GM23248 (cell line): ENCODE measurements around the gene CACNB2. TPM values are rescaled to one million over a fixed set of nuclear protein-coding genes. Genes with fewer than 3 reads are reported as not detected.
"Not testable (repeated sequence)": the region's sequence is repeated elsewhere in the genome, so short reads cannot be mapped to it uniquely, and the experiment has no call there.

Experiments used
- DNase-seq: peaks from one replicate; pipeline ENCODE4 v3.0.0-alpha.2; 2015
- H2AFZ ChIP-seq: fragments of 200-600 bp; sonication (generic); 2 replicates; pipeline ENCODE4 v1.6.1; 2016; ENCODE audit warnings: antibody characterized with exemption
- H3F3A ChIP-seq: fragments of 200-600 bp; sonication (generic); 2 replicates; pipeline ENCODE4 v1.6.1; 2016; ENCODE audit warnings: mild to moderate bottlenecking, antibody characterized with exemption, mixed run types; ENCODE audit not compliant: insufficient read depth
- H3K27ac ChIP-seq: fragments of 200-600 bp; sonication (generic); 2 replicates; pipeline ENCODE4 v1.5.1; 2016; ENCODE audit warnings: mild to moderate bottlenecking
- H3K27me3 ChIP-seq: fragments of 200-600 bp; sonication (generic); replicated peaks from 2 replicates; pipeline ENCODE4 v1.6.1; 2016; ENCODE audit warnings: mild to moderate bottlenecking; ENCODE audit not compliant: insufficient read depth
- H3K36me3 ChIP-seq: fragments of 200-600 bp; sonication (generic); 2 replicates; pipeline ENCODE4 v1.6.1; 2016; ENCODE audit warnings: low read depth, mild to moderate bottlenecking
- H3K4me1 ChIP-seq: fragments of 200-600 bp; sonication (generic); 2 replicates; pipeline ENCODE4 v1.6.1; 2016; ENCODE audit warnings: mild to moderate bottlenecking; ENCODE audit not compliant: insufficient read depth
- H3K4me2 ChIP-seq: fragments of 200-600 bp; sonication (generic); one replicate; pipeline ENCODE4 v1.6.1; 2016; ENCODE audit warnings: mild to moderate bottlenecking; ENCODE audit not compliant: unreplicated experiment
- H3K4me3 ChIP-seq: fragments of 200-600 bp; sonication (generic); 2 replicates; pipeline ENCODE4 v1.5.1; 2016; ENCODE audit warnings: mild to moderate bottlenecking
- H3K79me2 ChIP-seq: fragments of 200-600 bp; sonication (generic); 2 replicates; pipeline ENCODE4 v1.6.1; 2016; ENCODE audit warnings: mild to moderate bottlenecking; ENCODE audit not compliant: insufficient read depth
- H3K9ac ChIP-seq: fragments of 200-600 bp; sonication (generic); 2 replicates; pipeline ENCODE4 v1.6.1; 2016; ENCODE audit warnings: mild to moderate bottlenecking
- H3K9me2 ChIP-seq: fragments of 200-600 bp; sonication (generic); 2 replicates; pipeline ENCODE4 v1.6.1; 2016; ENCODE audit warnings: mixed run types, mild to moderate bottlenecking, moderate library complexity; ENCODE audit not compliant: insufficient read depth
- H3K9me3 ChIP-seq: fragments of 200-600 bp; sonication (generic); one replicate; pipeline ENCODE4 v1.6.1; 2017; ENCODE audit warnings: low read depth
- H4K20me1 ChIP-seq: fragments of 200-600 bp; sonication (generic); 2 replicates; pipeline ENCODE4 v1.6.0; 2016; ENCODE audit not compliant: insufficient read depth
- EZH2 ChIP-seq: fragments of 200-600 bp; sonication (generic); IDR thresholded peaks from 2 replicates; pipeline ENCODE4 v1.6.1; 2018; ENCODE audit warnings: antibody characterized with exemption, mild to moderate bottlenecking; ENCODE audit not compliant: insufficient read depth, poor library complexity, severe bottlenecking
- EZH2phosphoT487 ChIP-seq: fragments of 200-600 bp; sonication (generic); IDR thresholded peaks from 2 replicates; pipeline ENCODE4 v1.6.1; 2018; ENCODE audit warnings: antibody characterized with exemption, moderate library complexity, mild to moderate bottlenecking, low read depth; ENCODE audit not compliant: insufficient read depth
- WGBS, 2 experiments: methylation state at CpG; one replicate each; pipeline ENCODE4 v1.1.6; 2015 to 2017; ENCODE audit warnings: low lambda C conversion rate in 2 of 2, low coverage in 1 of 2; ENCODE audit errors: missing lambda C conversion rate in 2 of 2; 5-methylcytosine and 5-hydroxymethylcytosine counted together
- in situ Hi-C: fragments of 300-500 bp; cut with MboI; formaldehyde crosslinking; loops from 2 replicates; pipeline ENCODE4 v1.15.0; 2020
- polyA plus RNA-seq: library from polyadenylated mRNA; unstranded; fragments of >200 nt; fragmentation: Nextera tagmentation; extraction: Ambion mirVana; gene quantifications from 2 replicates; pipeline ENCODE4 v1.2.1, GENCODE V29; 2016
- total RNA-seq: library from RNA; depleted of rRNA; stranded (reverse); fragments of >200 nt; shearing (Covaris generic); gene quantifications from 2 replicates; pipeline ENCODE4 v1.2.3, GENCODE V29; 2014

CACNB2 gene
- total and polyA plus RNA-seq, 2 experiments from 2014 or later: 0.31 to 0.32 TPM

- in situ Hi-C loops: no loop called here
- Histone ChIP-seq H3K27me3 (peaks cover 12% of the 10 kb centered on the region), H3K9me3 (no peaks in the 10 kb centered on the region), H3K27ac (no peak overlapping the region), H3F3A (peaks cover 11% of the 10 kb centered on the region; the same call in 1 of the 2 replicates), H3K9ac (no peak overlapping the region), H3K4me3 (no peak overlapping the region), H4K20me1 (no peaks in the 10 kb centered on the region), H3K4me1 (no peaks in the 10 kb centered on the region), H2AFZ (peak overlapping the region; percentile 49; the same call in 1 of the 2 replicates), H3K79me2 (no peaks in the 10 kb centered on the region), H3K9me2 (no peaks in the 10 kb centered on the region), H3K36me3 (no peaks in the 10 kb centered on the region), H3K4me2 (no peak overlapping the region)
- TF ChIP-seq EZH2phosphoT487 (no peak), EZH2 (no peak)
- WGBS, 2 experiments: 15 to 19% methylated on average over 2 of the region's 2 CpGs
- DNase-seq: peak; percentile 73
Observed at GRCh38 chr10:18145652-18146051, 5.4 kb downstream of the CACNB2 start.

- H3K36me3 ChIP-seq: no peaks in the 10 kb centered on the region
- no peaks in the 10 kb centered on the region for H3K4me1 ChIP-seq
- WGBS, 2 experiments: 94 to 96% methylated on average over 6 of the region's 6 CpGs
- H3K4me2 ChIP-seq: no peak overlapping the region
- peaks cover 11% of the 10 kb centered on the region; the same call in 1 of the 2 replicates for H3F3A ChIP-seq
- no peak overlapping the region for H3K27ac ChIP-seq
- TF ChIP-seq EZH2: no peak
- TF ChIP-seq EZH2phosphoT487: no peak
- no peak for DNase-seq
- no peak overlapping the region for H3K9ac ChIP-seq
- no peaks in the 10 kb centered on the region for H3K9me3 ChIP-seq
- no peaks in the 10 kb centered on the region for H4K20me1 ChIP-seq
- H2AFZ ChIP-seq: no peak overlapping the region
- H3K27me3 ChIP-seq: no peaks in the 10 kb centered on the region
- in situ Hi-C loops: no loop called here
- H3K9me2 ChIP-seq: no peaks in the 10 kb centered on the region
- H3K79me2 ChIP-seq: no peaks in the 10 kb centered on the region
- H3K4me3 ChIP-seq: no peak overlapping the region
Observed at GRCh38 chr10:18149196-18149800, 9.1 kb downstream of the CACNB2 start.

- Histone ChIP-seq H3K9ac (no peak overlapping the region), H3K4me3 (no peak overlapping the region), H3K4me1 (peaks cover 6% of the 10 kb centered on the region; the same call in 1 of the 2 replicates), H3K27me3 (no peaks in the 10 kb centered on the region), H3K79me2 (no peaks in the 10 kb centered on the region), H3F3A (peaks cover 6% of the 10 kb centered on the region; the same call in 1 of the 2 replicates), H3K27ac (no peak overlapping the region), H2AFZ (no peak overlapping the region), H3K9me2 (no peaks in the 10 kb centered on the region), H3K4me2 (no peak overlapping the region), H3K9me3 (no peaks in the 10 kb centered on the region), H4K20me1 (no peaks in the 10 kb centered on the region), H3K36me3 (no peaks in the 10 kb centered on the region)
- no peak for TF ChIP-seq EZH2phosphoT487
- no peak for TF ChIP-seq EZH2
- in situ Hi-C loops: no loop called here
- DNase-seq: no peak
- WGBS, 2 experiments: 83 to 86% methylated on average over 5 of the region's 5 CpGs
Observed at GRCh38 chr10:18151356-18151890, 11.2 kb downstream of the CACNB2 start.

GRCh38 chr10:18153381-18153780 is 13.2 kb downstream of the CACNB2 start:
- peaks cover 18% of the 10 kb centered on the region for H3K4me1 ChIP-seq
- H4K20me1 ChIP-seq, H3K79me2 ChIP-seq, H3K9me2 ChIP-seq, H3K4me3 ChIP-seq, H2AFZ ChIP-seq, H3K4me2 ChIP-seq, H3K27ac ChIP-seq, in situ Hi-C loops, H3K27me3 ChIP-seq, H3K9ac ChIP-seq, H3K9me3 ChIP-seq, DNase-seq, H3K36me3 ChIP-seq: not testable (repeated sequence)
- H3F3A ChIP-seq: peaks cover 19% of the 10 kb centered on the region
- WGBS, 2 experiments: 82 to 87% methylated on average over 4 of the region's 4 CpGs

GRCh38 chr10:18155321-18155720 is 15.1 kb downstream of the CACNB2 start:
- Histone ChIP-seq H2AFZ (no peak overlapping the region), H3K9me3 (no peaks in the 10 kb centered on the region), H3K27me3 (no peaks in the 10 kb centered on the region), H3K4me2 (no peak overlapping the region), H3K36me3 (no peaks in the 10 kb centered on the region), H3K9me2 (no peaks in the 10 kb centered on the region), H3K79me2 (no peaks in the 10 kb centered on the region), H3K4me1 (peaks cover 37% of the 10 kb centered on the region), H3F3A (peaks cover 38% of the 10 kb centered on the region), H3K4me3 (no peak overlapping the region), H3K9ac (no peak overlapping the region), H4K20me1 (no peaks in the 10 kb centered on the region), H3K27ac (no peak overlapping the region)
- DNase-seq: no peak
- in situ Hi-C loops: no loop called here
- TF ChIP-seq EZH2 (no peak), EZH2phosphoT487 (no peak)

DNA sequence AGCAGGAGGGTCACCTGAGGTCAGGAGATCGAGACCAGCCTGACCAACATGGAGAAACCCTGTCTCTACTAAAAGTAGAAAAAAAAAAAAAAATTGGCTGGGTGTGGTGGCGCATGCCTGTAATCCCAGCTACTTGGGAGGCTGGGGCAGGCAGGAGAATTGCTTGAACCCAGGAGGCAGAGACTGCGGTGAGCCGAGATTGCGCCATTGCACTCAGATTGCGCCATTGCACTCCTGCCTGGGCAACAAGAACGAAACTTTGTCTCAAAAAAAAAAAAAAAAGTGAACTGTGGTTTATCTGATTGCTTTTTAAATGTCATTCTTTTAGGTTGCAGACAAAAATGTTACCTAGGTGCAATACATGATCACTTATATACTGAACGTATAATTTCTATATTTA is 16.6 kb downstream of the CACNB2 start:
- H3K9ac ChIP-seq, H3K79me2 ChIP-seq, H3K4me3 ChIP-seq, in situ Hi-C loops, H3K4me2 ChIP-seq, H3K27me3 ChIP-seq, H2AFZ ChIP-seq, H3K9me3 ChIP-seq, H3K27ac ChIP-seq, H4K20me1 ChIP-seq, DNase-seq, H3K36me3 ChIP-seq, H3K9me2 ChIP-seq: not testable (repeated sequence)
- 97% methylated on average over 8 of the region's 8 CpGs for WGBS, 2 experiments
- Histone ChIP-seq H3K4me1 (peaks cover 43% of the 10 kb centered on the region), H3F3A (peaks cover 39% of the 10 kb centered on the region)
